GM23338 (cell line): ENCODE results near the gene DHX58. TPM values are rescaled to one million over a fixed set of nuclear protein-coding genes. Genes with fewer than 3 reads are reported as not detected.

Experiments used
- ATAC-seq: fragments of 200-7000 bp; cut with Tn5 transposase; 3 replicates; pipeline ENCODE4 v1.9.1; 2020
- DNase-seq: peaks from one replicate; pipeline ENCODE4 v3.0.0-alpha.2; 2015; ENCODE audit warnings: low spot score
- H2AFZ ChIP-seq: fragments of 200-600 bp; sonication (generic); 2 replicates; pipeline ENCODE4 v1.8.0; 2016; ENCODE audit warnings: antibody characterized with exemption, mild to moderate bottlenecking, moderate library complexity
- H3F3A ChIP-seq: fragments of 200-600 bp; sonication (generic); replicated peaks from 2 replicates; pipeline ENCODE4 v1.8.0; 2017; ENCODE audit warnings: antibody characterized with exemption, mixed run types, low read depth
- H3K27ac ChIP-seq: fragments of 200-600 bp; sonication (generic); 2 replicates; pipeline ENCODE4 v1.6.1; 2016; ENCODE audit warnings: low read depth
- H3K27me3 ChIP-seq: fragments of 200-600 bp; sonication (generic); 2 replicates; pipeline ENCODE4 v1.8.0; 2016; ENCODE audit warnings: mild to moderate bottlenecking, mixed run types, moderate library complexity; ENCODE audit not compliant: insufficient read depth
- H3K36me3 ChIP-seq: fragments of 200-600 bp; sonication (generic); 2 replicates; pipeline ENCODE4 v1.8.0; 2016; ENCODE audit warnings: mild to moderate bottlenecking; ENCODE audit not compliant: insufficient read depth
- H3K4me1 ChIP-seq: fragments of 200-600 bp; sonication (generic); 2 replicates; pipeline ENCODE4 v1.8.0; 2016; ENCODE audit warnings: mild to moderate bottlenecking, moderate library complexity; ENCODE audit not compliant: insufficient read depth
- H3K4me2 ChIP-seq: fragments of 200-600 bp; sonication (generic); 2 replicates; pipeline ENCODE4 v1.7.1; 2017; ENCODE audit warnings: mixed run types
- H3K4me3 ChIP-seq: fragments of 200-600 bp; sonication (generic); 2 replicates; pipeline ENCODE4 v1.6.1; 2016; ENCODE audit warnings: mixed run types
- H3K79me2 ChIP-seq: fragments of 200-600 bp; sonication (generic); replicated peaks from 2 replicates; pipeline ENCODE4 v1.8.0; 2017; ENCODE audit warnings: mild to moderate bottlenecking; ENCODE audit not compliant: insufficient read depth
- H3K9me2 ChIP-seq: fragments of 200-600 bp; sonication (generic); 2 replicates; pipeline ENCODE4 v1.8.0; 2017; ENCODE audit not compliant: insufficient read depth
- H4K20me1 ChIP-seq: fragments of 200-600 bp; sonication (generic); replicated peaks from 2 replicates; pipeline ENCODE4 v1.8.0; 2017; ENCODE audit warnings: mild to moderate bottlenecking; ENCODE audit not compliant: insufficient read depth
- H3K27ac Mint-ChIP-seq: 2 replicates; pipeline ENCODE4 v1.8.0; 2020; ENCODE audit warnings: inconsistent platforms, mild to moderate bottlenecking, moderate library complexity, mixed read lengths
- H3K27me3 Mint-ChIP-seq: 3 replicates; pipeline ENCODE4 v1.8.0; 2022; ENCODE audit warnings: low read depth, mild to moderate bottlenecking, moderate library complexity, mixed read lengths, inconsistent platforms; ENCODE audit not compliant: insufficient read depth, poor library complexity
- H3K36me3 Mint-ChIP-seq: 3 replicates; pipeline ENCODE4 v1.8.0; 2021; ENCODE audit warnings: low read depth, mild to moderate bottlenecking, inconsistent platforms, moderate library complexity, mixed read lengths
- H3K4me1 Mint-ChIP-seq: 3 replicates; pipeline ENCODE4 v1.8.0; 2020; ENCODE audit warnings: mild to moderate bottlenecking, inconsistent platforms, mixed read lengths
- H3K4me3 Mint-ChIP-seq: 3 replicates; pipeline ENCODE4 v1.8.0; 2021; ENCODE audit warnings: moderate library complexity, mild to moderate bottlenecking, inconsistent platforms, mixed read lengths
- H3K9me3 Mint-ChIP-seq: 3 replicates; pipeline ENCODE4 v1.8.0; 2020; ENCODE audit warnings: moderate library complexity, mild to moderate bottlenecking, inconsistent platforms, mixed read lengths
- CREB1 ChIP-seq: fragments of 250-450 bp; sonication (Bioruptor Pico); IDR thresholded peaks from 2 replicates; pipeline ENCODE4 v1.5.0; 2020; ENCODE audit warnings: low read depth, mild to moderate bottlenecking, moderate library complexity
- EZH2 ChIP-seq: fragments of 200-600 bp; sonication (generic); IDR thresholded peaks from one replicate; pipeline ENCODE4 v1.8.0; 2017; ENCODE audit warnings: antibody characterized with exemption, mild to moderate bottlenecking, low read depth; ENCODE audit not compliant: unreplicated experiment
- EZH2phosphoT487 ChIP-seq: fragments of 200-600 bp; sonication (generic); IDR thresholded peaks from one replicate; pipeline ENCODE4 v1.8.1; 2018; ENCODE audit warnings: antibody characterized with exemption; ENCODE audit not compliant: unreplicated experiment
- JUNB ChIP-seq: IDR thresholded peaks from one replicate; pipeline ENCODE4 v1.6.1; 2016; ENCODE audit warnings: antibody characterized with exemption; ENCODE audit not compliant: unreplicated experiment
- NANOG ChIP-seq: IDR thresholded peaks from 2 replicates; pipeline ENCODE4 v1.6.1; 2016; ENCODE audit warnings: antibody characterized with exemption, borderline replicate concordance
- POLR2AphosphoS5 ChIP-seq: IDR thresholded peaks from 2 replicates; pipeline ENCODE4 v1.6.1; 2016; ENCODE audit warnings: antibody characterized with exemption, low read depth
- STAT1 ChIP-seq: IDR thresholded peaks from one replicate; pipeline ENCODE4 v1.6.1; 2016; ENCODE audit warnings: antibody characterized with exemption; ENCODE audit not compliant: unreplicated experiment
- ZNF114 ChIP-seq: fragments of 250-450 bp; sonication (Bioruptor Pico); IDR thresholded peaks from 2 replicates; pipeline ENCODE4 v1.5.0; 2020; ENCODE audit warnings: mild to moderate bottlenecking, moderate library complexity
- ZNF331 ChIP-seq: fragments of 250-450 bp; sonication (Bioruptor Pico); IDR thresholded peaks from 2 replicates; pipeline ENCODE4 v1.5.0; 2020; ENCODE audit warnings: low read depth, mild to moderate bottlenecking, moderate library complexity
- polyA plus RNA-seq: library from polyadenylated mRNA; unstranded; fragments of >200 nt; fragmentation: Nextera tagmentation; extraction: Ambion mirVana; gene quantifications from 2 replicates; pipeline ENCODE4 v1.2.1, GENCODE V29; 2016
- total RNA-seq: library from RNA; depleted of rRNA; stranded (reverse); fragments of >200 nt; shearing (Covaris generic); gene quantifications from 2 replicates; pipeline ENCODE4 v1.2.3, GENCODE V29; 2014
- TF ChIP-seq, protein P1 (sequence below): IDR thresholded peaks from one replicate; pipeline ENCODE4 v1.6.1; 2018; ENCODE audit warnings: antibody characterized with exemption; ENCODE audit not compliant: unreplicated experiment
- TF ChIP-seq, protein P2 (sequence below), 2 experiments: fragments of 200-600 bp in 1 of 2; sonication (generic) in 1 of 2; conservative IDR thresholded peaks; 2 replicates each; pipeline versions ENCODE4 v1.5.1 to v1.6.1; 2016 to 2017; ENCODE audit warnings: antibody characterized with exemption in 2 of 2, low read depth in 2 of 2, mild to moderate bottlenecking in 2 of 2, moderate library complexity in 1 of 2
- TF ChIP-seq, protein P3 (sequence below): IDR thresholded peaks from 2 replicates; pipeline ENCODE4 v1.6.1; 2016; ENCODE audit warnings: antibody characterized with exemption
- TF ChIP-seq, protein P4 (sequence below): fragments of 250-450 bp; sonication (Bioruptor Pico); IDR thresholded peaks from 2 replicates; pipeline ENCODE4 v1.5.0; 2020; ENCODE audit warnings: mild to moderate bottlenecking, moderate library complexity

Gene DHX58
- total and polyA plus RNA-seq, 2 experiments from 2014 or later: 4.1 to 6.6 TPM

DNA sequence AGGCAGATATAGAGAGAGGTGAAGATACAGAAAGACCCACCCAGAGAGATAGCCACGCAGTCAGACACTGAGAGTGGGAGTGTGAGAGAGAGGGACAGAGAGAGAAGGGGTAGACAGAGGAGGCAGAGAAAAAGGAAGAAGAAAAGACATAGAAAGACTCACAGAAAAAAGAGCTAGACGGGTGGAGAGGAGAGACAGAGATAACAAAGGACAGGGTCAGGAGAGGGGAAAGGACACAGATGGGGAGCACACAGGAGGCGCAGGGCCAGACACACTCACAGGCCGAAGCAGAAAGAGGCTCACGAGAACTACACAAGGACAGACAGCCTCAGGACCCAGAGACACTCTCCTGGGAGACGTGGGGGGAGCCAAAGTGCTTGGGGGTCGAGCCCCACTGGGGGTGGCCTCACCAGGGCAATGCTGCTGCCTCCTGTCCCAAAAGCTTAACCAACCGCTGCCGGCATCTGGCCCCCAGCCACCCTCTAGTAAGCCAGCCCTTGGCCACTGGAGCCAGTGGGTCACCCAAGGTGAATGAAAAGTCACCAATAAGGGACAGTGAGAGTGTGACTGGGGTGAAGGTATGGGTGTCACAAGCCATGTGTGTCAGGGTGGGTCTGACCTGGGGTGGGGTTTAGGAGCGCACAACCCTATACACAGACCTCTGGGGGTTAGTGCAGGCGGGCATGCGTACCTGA is 18.0 kb downstream of the DHX58 start:
- H3K27ac ChIP-seq: no peak overlapping the region
- Mint-ChIP-seq H3K27ac (no peak overlapping the region), H3K4me1 (peaks cover 30% of the 10 kb centered on the region), H3K4me3 (no peak overlapping the region), H3K36me3 (no peaks in the 10 kb centered on the region; the same call in 2 of the 3 replicates), H3K9me3 (no peaks in the 10 kb centered on the region; the same call in 2 of the 3 replicates), H3K27me3 (peaks cover 23% of the 10 kb centered on the region)
- no peaks in the 10 kb centered on the region for H3K9me2 ChIP-seq
- DNase-seq (no peak), ATAC-seq (no peak)
- H3K79me2 ChIP-seq: no peaks in the 10 kb centered on the region
- no peaks in the 10 kb centered on the region for H3F3A ChIP-seq
- no peak overlapping the region for H3K4me3 ChIP-seq
- H2AFZ ChIP-seq: no peak overlapping the region
- no peak overlapping the region for H3K4me2 ChIP-seq
- no peaks in the 10 kb centered on the region for H4K20me1 ChIP-seq
- TF ChIP-seq EZH2phosphoT487: no peak
- TF ChIP-seq ZNF331: no peak
- TF ChIP-seq, protein P1, sequence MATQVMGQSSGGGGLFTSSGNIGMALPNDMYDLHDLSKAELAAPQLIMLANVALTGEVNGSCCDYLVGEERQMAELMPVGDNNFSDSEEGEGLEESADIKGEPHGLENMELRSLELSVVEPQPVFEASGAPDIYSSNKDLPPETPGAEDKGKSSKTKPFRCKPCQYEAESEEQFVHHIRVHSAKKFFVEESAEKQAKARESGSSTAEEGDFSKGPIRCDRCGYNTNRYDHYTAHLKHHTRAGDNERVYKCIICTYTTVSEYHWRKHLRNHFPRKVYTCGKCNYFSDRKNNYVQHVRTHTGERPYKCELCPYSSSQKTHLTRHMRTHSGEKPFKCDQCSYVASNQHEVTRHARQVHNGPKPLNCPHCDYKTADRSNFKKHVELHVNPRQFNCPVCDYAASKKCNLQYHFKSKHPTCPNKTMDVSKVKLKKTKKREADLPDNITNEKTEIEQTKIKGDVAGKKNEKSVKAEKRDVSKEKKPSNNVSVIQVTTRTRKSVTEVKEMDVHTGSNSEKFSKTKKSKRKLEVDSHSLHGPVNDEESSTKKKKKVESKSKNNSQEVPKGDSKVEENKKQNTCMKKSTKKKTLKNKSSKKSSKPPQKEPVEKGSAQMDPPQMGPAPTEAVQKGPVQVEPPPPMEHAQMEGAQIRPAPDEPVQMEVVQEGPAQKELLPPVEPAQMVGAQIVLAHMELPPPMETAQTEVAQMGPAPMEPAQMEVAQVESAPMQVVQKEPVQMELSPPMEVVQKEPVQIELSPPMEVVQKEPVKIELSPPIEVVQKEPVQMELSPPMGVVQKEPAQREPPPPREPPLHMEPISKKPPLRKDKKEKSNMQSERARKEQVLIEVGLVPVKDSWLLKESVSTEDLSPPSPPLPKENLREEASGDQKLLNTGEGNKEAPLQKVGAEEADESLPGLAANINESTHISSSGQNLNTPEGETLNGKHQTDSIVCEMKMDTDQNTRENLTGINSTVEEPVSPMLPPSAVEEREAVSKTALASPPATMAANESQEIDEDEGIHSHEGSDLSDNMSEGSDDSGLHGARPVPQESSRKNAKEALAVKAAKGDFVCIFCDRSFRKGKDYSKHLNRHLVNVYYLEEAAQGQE: no peak
- TF ChIP-seq NANOG: no peak
- TF ChIP-seq CREB1 (CRISPR knock-in tag): no peak
- no peak for TF ChIP-seq EZH2
- TF ChIP-seq, protein P2, sequence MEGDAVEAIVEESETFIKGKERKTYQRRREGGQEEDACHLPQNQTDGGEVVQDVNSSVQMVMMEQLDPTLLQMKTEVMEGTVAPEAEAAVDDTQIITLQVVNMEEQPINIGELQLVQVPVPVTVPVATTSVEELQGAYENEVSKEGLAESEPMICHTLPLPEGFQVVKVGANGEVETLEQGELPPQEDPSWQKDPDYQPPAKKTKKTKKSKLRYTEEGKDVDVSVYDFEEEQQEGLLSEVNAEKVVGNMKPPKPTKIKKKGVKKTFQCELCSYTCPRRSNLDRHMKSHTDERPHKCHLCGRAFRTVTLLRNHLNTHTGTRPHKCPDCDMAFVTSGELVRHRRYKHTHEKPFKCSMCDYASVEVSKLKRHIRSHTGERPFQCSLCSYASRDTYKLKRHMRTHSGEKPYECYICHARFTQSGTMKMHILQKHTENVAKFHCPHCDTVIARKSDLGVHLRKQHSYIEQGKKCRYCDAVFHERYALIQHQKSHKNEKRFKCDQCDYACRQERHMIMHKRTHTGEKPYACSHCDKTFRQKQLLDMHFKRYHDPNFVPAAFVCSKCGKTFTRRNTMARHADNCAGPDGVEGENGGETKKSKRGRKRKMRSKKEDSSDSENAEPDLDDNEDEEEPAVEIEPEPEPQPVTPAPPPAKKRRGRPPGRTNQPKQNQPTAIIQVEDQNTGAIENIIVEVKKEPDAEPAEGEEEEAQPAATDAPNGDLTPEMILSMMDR (conservative IDR thresholded peaks at IDR 0.05; ENCODE audit: low read depth in 2 of 2): no peak
- no peak for TF ChIP-seq ZNF114
- TF ChIP-seq, protein P3, sequence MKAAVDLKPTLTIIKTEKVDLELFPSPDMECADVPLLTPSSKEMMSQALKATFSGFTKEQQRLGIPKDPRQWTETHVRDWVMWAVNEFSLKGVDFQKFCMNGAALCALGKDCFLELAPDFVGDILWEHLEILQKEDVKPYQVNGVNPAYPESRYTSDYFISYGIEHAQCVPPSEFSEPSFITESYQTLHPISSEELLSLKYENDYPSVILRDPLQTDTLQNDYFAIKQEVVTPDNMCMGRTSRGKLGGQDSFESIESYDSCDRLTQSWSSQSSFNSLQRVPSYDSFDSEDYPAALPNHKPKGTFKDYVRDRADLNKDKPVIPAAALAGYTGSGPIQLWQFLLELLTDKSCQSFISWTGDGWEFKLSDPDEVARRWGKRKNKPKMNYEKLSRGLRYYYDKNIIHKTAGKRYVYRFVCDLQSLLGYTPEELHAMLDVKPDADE: no peak
- TF ChIP-seq POLR2AphosphoS5: no peak
- TF ChIP-seq, protein P4, sequence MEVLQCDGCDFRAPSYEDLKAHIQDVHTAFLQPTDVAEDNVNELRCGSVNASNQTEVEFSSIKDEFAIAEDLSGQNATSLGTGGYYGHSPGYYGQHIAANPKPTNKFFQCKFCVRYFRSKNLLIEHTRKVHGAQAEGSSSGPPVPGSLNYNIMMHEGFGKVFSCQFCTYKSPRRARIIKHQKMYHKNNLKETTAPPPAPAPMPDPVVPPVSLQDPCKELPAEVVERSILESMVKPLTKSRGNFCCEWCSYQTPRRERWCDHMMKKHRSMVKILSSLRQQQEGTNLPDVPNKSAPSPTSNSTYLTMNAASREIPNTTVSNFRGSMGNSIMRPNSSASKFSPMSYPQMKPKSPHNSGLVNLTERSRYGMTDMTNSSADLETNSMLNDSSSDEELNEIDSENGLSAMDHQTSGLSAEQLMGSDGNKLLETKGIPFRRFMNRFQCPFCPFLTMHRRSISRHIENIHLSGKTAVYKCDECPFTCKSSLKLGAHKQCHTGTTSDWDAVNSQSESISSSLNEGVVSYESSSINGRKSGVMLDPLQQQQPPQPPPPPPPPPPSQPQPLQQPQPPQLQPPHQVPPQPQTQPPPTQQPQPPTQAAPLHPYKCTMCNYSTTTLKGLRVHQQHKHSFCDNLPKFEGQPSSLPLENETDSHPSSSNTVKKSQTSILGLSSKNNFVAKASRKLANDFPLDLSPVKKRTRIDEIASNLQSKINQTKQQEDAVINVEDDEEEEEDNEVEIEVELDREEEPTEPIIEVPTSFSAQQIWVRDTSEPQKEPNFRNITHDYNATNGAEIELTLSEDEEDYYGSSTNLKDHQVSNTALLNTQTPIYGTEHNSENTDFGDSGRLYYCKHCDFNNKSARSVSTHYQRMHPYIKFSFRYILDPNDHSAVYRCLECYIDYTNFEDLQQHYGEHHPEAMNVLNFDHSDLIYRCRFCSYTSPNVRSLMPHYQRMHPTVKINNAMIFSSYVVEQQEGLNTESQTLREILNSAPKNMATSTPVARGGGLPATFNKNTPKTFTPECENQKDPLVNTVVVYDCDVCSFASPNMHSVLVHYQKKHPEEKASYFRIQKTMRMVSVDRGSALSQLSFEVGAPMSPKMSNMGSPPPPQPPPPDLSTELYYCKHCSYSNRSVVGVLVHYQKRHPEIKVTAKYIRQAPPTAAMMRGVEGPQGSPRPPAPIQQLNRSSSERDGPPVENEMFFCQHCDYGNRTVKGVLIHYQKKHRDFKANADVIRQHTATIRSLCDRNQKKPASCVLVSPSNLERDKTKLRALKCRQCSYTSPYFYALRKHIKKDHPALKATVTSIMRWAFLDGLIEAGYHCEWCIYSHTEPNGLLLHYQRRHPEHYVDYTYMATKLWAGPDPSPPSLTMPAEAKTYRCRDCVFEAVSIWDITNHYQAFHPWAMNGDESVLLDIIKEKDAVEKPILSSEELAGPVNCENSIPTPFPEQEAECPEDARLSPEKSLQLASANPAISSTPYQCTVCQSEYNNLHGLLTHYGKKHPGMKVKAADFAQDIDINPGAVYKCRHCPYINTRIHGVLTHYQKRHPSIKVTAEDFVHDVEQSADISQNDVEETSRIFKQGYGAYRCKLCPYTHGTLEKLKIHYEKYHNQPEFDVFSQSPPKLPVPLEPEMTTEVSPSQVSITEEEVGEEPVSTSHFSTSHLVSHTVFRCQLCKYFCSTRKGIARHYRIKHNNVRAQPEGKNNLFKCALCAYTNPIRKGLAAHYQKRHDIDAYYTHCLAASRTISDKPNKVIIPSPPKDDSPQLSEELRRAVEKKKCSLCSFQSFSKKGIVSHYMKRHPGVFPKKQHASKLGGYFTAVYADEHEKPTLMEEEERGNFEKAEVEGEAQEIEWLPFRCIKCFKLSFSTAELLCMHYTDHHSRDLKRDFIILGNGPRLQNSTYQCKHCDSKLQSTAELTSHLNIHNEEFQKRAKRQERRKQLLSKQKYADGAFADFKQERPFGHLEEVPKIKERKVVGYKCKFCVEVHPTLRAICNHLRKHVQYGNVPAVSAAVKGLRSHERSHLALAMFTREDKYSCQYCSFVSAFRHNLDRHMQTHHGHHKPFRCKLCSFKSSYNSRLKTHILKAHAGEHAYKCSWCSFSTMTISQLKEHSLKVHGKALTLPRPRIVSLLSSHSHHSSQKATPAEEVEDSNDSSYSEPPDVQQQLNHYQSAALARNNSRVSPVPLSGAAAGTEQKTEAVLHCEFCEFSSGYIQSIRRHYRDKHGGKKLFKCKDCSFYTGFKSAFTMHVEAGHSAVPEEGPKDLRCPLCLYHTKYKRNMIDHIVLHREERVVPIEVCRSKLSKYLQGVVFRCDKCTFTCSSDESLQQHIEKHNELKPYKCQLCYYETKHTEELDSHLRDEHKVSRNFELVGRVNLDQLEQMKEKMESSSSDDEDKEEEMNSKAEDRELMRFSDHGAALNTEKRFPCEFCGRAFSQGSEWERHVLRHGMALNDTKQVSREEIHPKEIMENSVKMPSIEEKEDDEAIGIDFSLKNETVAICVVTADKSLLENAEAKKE (CRISPR knock-in tag): no peak
- no peak for TF ChIP-seq STAT1
- no peak for TF ChIP-seq JUNB
- peaks cover 33% of the 10 kb centered on the region for H3K27me3 ChIP-seq
- H3K36me3 ChIP-seq: no peaks in the 10 kb centered on the region
- peaks cover 9% of the 10 kb centered on the region; the same call in 1 of the 2 replicates for H3K4me1 ChIP-seq
